OCI-LY7 (cell line): Measurements from ENCODE around the gene GRID2. TPM values are rescaled to one million over a fixed set of nuclear protein-coding genes. Genes with fewer than 3 reads are reported as not detected.

Experiments used
- BruUV-seq: library from RNA; stranded (reverse); fragments of 400-500 nt; replicated peaks from 2 replicates; lab custom pipeline; 2021; lab: Mats Ljungman, UMichigan
- CTCF ChIA-PET: fragments of 300-600 bp; sonication (Branson Sonifier 250); formaldehyde crosslinking; loops from one replicate; lab custom pipeline; 2022; ENCODE audit warnings: antibody characterized with exemption; ENCODE audit not compliant: unreplicated experiment; lab: Charles Lee
- POLR2A ChIA-PET: fragments of 300-600 bp; sonication (Branson Sonifier 250); formaldehyde crosslinking; loops from one replicate; lab custom pipeline; 2022; ENCODE audit warnings: antibody characterized with exemption; lab: Charles Lee
- DNase-seq: peaks from one replicate; pipeline ENCODE4 v3.0.0-alpha.2; 2015; ENCODE audit warnings: low spot score
- H2AFZ ChIP-seq: fragments of 200-600 bp; sonication (generic), shearing (Covaris generic); 2 replicates; pipeline ENCODE4 v1.6.1; 2014; ENCODE audit warnings: mild to moderate bottlenecking, antibody characterized with exemption, low read length, moderate library complexity
- H3K27ac ChIP-seq: fragments of 200-600 bp; sonication (generic); 2 replicates; pipeline ENCODE4 v1.5.1; 2014; ENCODE audit warnings: mixed run types, low read depth, mild to moderate bottlenecking, moderate library complexity, low read length, inconsistent platforms; ENCODE audit not compliant: poor library complexity, severe bottlenecking
- H3K36me3 ChIP-seq: fragments of 200-600 bp; sonication (generic); 2 replicates; pipeline ENCODE4 v1.6.1; 2014; ENCODE audit warnings: mild to moderate bottlenecking, antibody characterized with exemption, low read length, moderate library complexity, mixed read lengths; ENCODE audit not compliant: insufficient read depth
- H3K4me1 ChIP-seq: fragments of 200-600 bp; sonication (generic); 2 replicates; pipeline ENCODE4 v1.5.1; 2014; ENCODE audit warnings: mild to moderate bottlenecking, low read length; ENCODE audit not compliant: insufficient read depth, poor library complexity, severe bottlenecking
- H3K4me2 ChIP-seq: fragments of 200-600 bp; sonication (generic); 2 replicates; pipeline ENCODE4 v1.6.1; 2014; ENCODE audit warnings: mild to moderate bottlenecking, low read length
- H3K4me3 ChIP-seq: fragments of 200-600 bp; sonication (generic); 2 replicates; pipeline ENCODE4 v1.5.1; 2014; ENCODE audit warnings: mild to moderate bottlenecking, low read depth, low read length; ENCODE audit not compliant: poor library complexity, severe bottlenecking
- H3K79me2 ChIP-seq: fragments of 200-600 bp; sonication (generic); 2 replicates; pipeline ENCODE4 v1.6.1; 2016; ENCODE audit warnings: low read depth, mild to moderate bottlenecking, low read length, moderate library complexity, mixed read lengths; ENCODE audit not compliant: insufficient read depth
- H3K9me2 ChIP-seq: fragments of 200-600 bp; sonication (generic); 2 replicates; pipeline ENCODE4 v1.6.1; 2016; ENCODE audit warnings: mild to moderate bottlenecking, low read length, mixed read lengths; ENCODE audit not compliant: insufficient read depth
- H3K9me3 ChIP-seq: fragments of 200-600 bp; sonication (generic); 2 replicates; pipeline ENCODE4 v1.6.1; 2014; ENCODE audit warnings: mild to moderate bottlenecking, mixed run types, low read length, mixed read lengths
- H4K20me1 ChIP-seq: fragments of 200-600 bp; sonication (generic); 2 replicates; pipeline ENCODE4 v1.6.1; 2014; ENCODE audit warnings: mild to moderate bottlenecking, antibody characterized with exemption, low read length, moderate library complexity, mixed read lengths; ENCODE audit not compliant: insufficient read depth
- CTCF ChIP-seq: fragments of 200-600 bp; sonication (generic); conservative IDR thresholded peaks from 2 replicates; pipeline ENCODE4 v1.5.1; 2014; ENCODE audit warnings: mild to moderate bottlenecking, antibody characterized with exemption, low read length, moderate library complexity, mixed read lengths
- EZH2phosphoT487 ChIP-seq: fragments of 200-600 bp; sonication (generic); IDR thresholded peaks from 2 replicates; pipeline ENCODE4 v1.6.1; 2018; ENCODE audit warnings: low read depth, borderline replicate concordance, mild to moderate bottlenecking, mixed run types, antibody characterized with exemption, low read length, moderate library complexity, mixed read lengths
- intact Hi-C: fragments of 100-400 bp; cut with micrococcal nuclease; formaldehyde crosslinking; loops from one replicate; pipeline ENCODE4 v1.10.0; 2022; ENCODE audit not compliant: unreplicated experiment
- total RNA-seq, 2 experiments: library from RNA; depleted of rRNA in 1 of 2; stranded (reverse); fragments of >200 nt in 1 of 2; shearing (Covaris generic) in 1 of 2; gene quantifications; 2 replicates each; pipeline ENCODE4 v1.2.3, GENCODE V29; 2014 to 2022

The GRID2 gene
- total RNA-seq, 2 experiments from 2014 or later: not detected

GRCh38 chr4:93693141-93693540 is 1389.4 kb downstream of the GRID2 start:
- Histone ChIP-seq H4K20me1 (no peaks in the 10 kb centered on the region), H3K9me3 (no peaks in the 10 kb centered on the region), H3K9me2 (no peaks in the 10 kb centered on the region), H3K4me1 (no peaks in the 10 kb centered on the region), H3K27ac (no peak overlapping the region), H3K4me2 (no peak overlapping the region), H2AFZ (no peak overlapping the region), H3K36me3 (no peaks in the 10 kb centered on the region), H3K79me2 (no peaks in the 10 kb centered on the region), H3K4me3 (no peak overlapping the region)
- TF ChIP-seq EZH2phosphoT487 (no peak), CTCF (no peak)
- no TSS peak for BruUV-seq
- POLR2A ChIA-PET: interaction anchor here (0.6 to 1.2 kb wide), 2 partner anchors 8 to 318 kb away, joined by 3 read pairs; no protein-coding TSS in a partner anchor
- intact Hi-C loops: no loop called here
- DNase-seq: no peak
- CTCF ChIA-PET: no interaction called here

GRCh38 chr4:93698686-93699085 is 1394.9 kb downstream of the GRID2 start:
- no peaks in the 10 kb centered on the region for H3K9me2 ChIP-seq
- H3K4me2 ChIP-seq: no peak overlapping the region
- no peaks in the 10 kb centered on the region for H3K36me3 ChIP-seq
- intact Hi-C loops: no loop called here
- no peak overlapping the region for H2AFZ ChIP-seq
- TF ChIP-seq EZH2phosphoT487 (no peak), CTCF (no peak)
- no peaks in the 10 kb centered on the region for H3K9me3 ChIP-seq
- no peaks in the 10 kb centered on the region for H3K79me2 ChIP-seq
- no peak overlapping the region for H3K4me3 ChIP-seq
- no peaks in the 10 kb centered on the region for H3K4me1 ChIP-seq
- no peak for DNase-seq
- H4K20me1 ChIP-seq: no peaks in the 10 kb centered on the region
- ChIA-PET POLR2A (no interaction called here), CTCF (no interaction called here)
- no TSS peak for BruUV-seq
- H3K27ac ChIP-seq: no peak overlapping the region

- ChIA-PET CTCF (no interaction called here), POLR2A (interaction anchor here (0.6 to 0.7 kb wide), 2 partner anchors 9 to 33 kb away, joined by 3 read pairs; no protein-coding TSS in a partner anchor)
- H3K9me2 ChIP-seq: no peaks in the 10 kb centered on the region
- H3K79me2 ChIP-seq: no peaks in the 10 kb centered on the region
- no TSS peak for BruUV-seq
- no peak for DNase-seq
- H3K4me1 ChIP-seq: no peaks in the 10 kb centered on the region
- H3K27ac ChIP-seq: no peak overlapping the region
- TF ChIP-seq CTCF: no peak
- TF ChIP-seq EZH2phosphoT487: no peak
- no peak overlapping the region for H2AFZ ChIP-seq
- no peaks in the 10 kb centered on the region for H4K20me1 ChIP-seq
- intact Hi-C loops: no loop called here
- no peak overlapping the region for H3K4me2 ChIP-seq
- no peak overlapping the region for H3K4me3 ChIP-seq
- H3K9me3 ChIP-seq: no peaks in the 10 kb centered on the region
- H3K36me3 ChIP-seq: no peaks in the 10 kb centered on the region
Measured at GRCh38 chr4:93700571-93700970, 1396.8 kb downstream of the GRID2 start.
